ENCODE measurements around the gene TXNDC17.
"Not testable (repeated sequence)": the region's sequence is repeated elsewhere in the genome, so short reads cannot be mapped to it uniquely, and the experiment has no call there.

TXNDC17 gene

DNA sequence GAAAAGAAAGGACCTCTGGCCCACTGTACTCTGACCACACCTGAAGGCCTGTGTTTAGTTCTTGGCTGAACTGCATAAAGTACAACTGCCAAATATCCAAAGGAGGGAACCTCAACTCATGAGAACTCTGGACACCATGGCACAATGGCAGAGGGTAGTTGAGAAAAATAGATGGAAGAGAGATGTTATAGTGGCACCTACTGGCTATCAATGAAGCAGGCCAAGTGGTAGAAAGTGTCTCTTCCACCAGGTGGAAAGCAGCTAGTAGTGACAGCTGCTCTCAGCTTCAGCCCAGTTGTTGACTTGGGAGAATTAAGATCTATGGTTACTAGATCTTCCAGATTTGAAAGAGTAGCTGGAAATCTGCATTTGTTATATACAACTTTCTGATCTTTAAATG is 7.3 kb downstream of the TXNDC17 start:
- TF ChIP-seq BHLHE40 (IDR thresholded peaks at IDR 0.05; ENCODE audit: borderline replicate concordance): no peak
- TF ChIP-seq TARDBP (IDR thresholded peaks at IDR 0.05): no peak
- no peak for TF ChIP-seq CTBP1 (IDR thresholded peaks at IDR 0.05; ENCODE audit: borderline replicate concordance)
- DNase-seq (ENCODE audit: extremely low spot score): no peak
- ChIA-PET POLR2A (no interaction called here), CTCF (interaction anchor here (1.1 kb wide), 1 partner anchor 9 kb away, joined by 3 read pairs; no protein-coding TSS in a partner anchor)

DNA sequence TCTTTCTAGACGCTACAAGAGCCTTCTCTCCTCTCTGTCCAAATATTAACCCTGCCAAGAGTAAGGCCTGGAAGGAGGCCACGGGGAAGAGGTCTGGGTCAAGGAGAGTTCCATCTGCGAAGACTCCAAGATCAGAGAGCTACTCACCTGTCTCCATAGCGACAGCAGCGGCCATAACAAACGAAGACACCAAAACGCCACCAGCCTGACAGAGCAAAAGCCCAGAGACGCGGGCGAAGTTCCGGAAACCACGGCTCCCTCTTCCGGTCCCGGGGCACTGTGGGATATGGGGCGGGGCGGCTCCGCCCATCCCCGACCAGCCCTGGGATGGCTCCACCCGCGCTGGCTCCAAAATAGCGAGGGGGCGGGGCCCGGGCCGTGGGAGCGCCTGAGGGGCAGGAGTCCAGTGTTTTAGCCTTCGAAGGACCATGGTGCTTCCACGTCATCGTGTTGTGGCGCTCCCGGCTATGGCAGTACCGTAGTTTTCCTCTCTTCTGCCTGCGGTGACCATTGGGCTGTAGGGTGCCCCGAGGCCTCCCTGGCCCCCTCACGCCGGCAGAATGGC is 10.6 kb downstream of the TXNDC17 start, which contains the start of the genes C17orf100 and MED31:
Gene C17orf100 (plus strand): TSS at position 409 of the 565 bp plus-strand sequence. CDS start 152 bp downstream, at position 561.
Gene MED31 (minus strand): TSS at position 252 of the 565 bp plus-strand sequence. CDS start 77 bp downstream, at position 175.
- ChIA-PET CTCF (no interaction called here), POLR2A (interaction anchor here (1.0 to 2.4 kb wide), 4 partner anchors 10 to 384 kb away, joined by 4 to 12 read pairs (median 8); partner anchors contain the start of gene SLC16A13)
- TF ChIP-seq FOXM1 (IDR thresholded peaks at IDR 0.05; ENCODE audit: borderline replicate concordance) (no peak), ELF4 (IDR thresholded peaks at IDR 0.05) (peak; percentile 47; the same call in 1 of the 2 replicates)
- DNase-seq (ENCODE audit: extremely low spot score): peak; percentile 95

- ChIA-PET CTCF (no interaction called here), POLR2A (interaction anchor here (1.0 to 2.4 kb wide), 3 partner anchors 10 to 384 kb away, joined by 4 to 12 read pairs (median 9); partner anchors contain the start of gene SLC16A13)
- TF ChIP-seq SUZ12 (IDR thresholded peaks at IDR 0.05) (no peak), TARDBP (IDR thresholded peaks at IDR 0.05) (no peak), SP1 (IDR thresholded peaks at IDR 0.05) (no peak), L3MBTL2 (conservative IDR thresholded peaks at IDR 0.05) (peak; percentile 99)
- TF ChIP-seq, protein P1, sequence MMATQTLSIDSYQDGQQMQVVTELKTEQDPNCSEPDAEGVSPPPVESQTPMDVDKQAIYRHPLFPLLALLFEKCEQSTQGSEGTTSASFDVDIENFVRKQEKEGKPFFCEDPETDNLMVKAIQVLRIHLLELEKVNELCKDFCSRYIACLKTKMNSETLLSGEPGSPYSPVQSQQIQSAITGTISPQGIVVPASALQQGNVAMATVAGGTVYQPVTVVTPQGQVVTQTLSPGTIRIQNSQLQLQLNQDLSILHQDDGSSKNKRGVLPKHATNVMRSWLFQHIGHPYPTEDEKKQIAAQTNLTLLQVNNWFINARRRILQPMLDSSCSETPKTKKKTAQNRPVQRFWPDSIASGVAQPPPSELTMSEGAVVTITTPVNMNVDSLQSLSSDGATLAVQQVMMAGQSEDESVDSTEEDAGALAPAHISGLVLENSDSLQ (IDR thresholded peaks at IDR 0.05): peak; percentile 82
- peak; percentile 49 for DNase-seq (ENCODE audit: extremely low spot score)
Observed at GRCh38 chr17:6651919-6652452, 11.1 kb downstream of the TXNDC17 start.

DNA sequence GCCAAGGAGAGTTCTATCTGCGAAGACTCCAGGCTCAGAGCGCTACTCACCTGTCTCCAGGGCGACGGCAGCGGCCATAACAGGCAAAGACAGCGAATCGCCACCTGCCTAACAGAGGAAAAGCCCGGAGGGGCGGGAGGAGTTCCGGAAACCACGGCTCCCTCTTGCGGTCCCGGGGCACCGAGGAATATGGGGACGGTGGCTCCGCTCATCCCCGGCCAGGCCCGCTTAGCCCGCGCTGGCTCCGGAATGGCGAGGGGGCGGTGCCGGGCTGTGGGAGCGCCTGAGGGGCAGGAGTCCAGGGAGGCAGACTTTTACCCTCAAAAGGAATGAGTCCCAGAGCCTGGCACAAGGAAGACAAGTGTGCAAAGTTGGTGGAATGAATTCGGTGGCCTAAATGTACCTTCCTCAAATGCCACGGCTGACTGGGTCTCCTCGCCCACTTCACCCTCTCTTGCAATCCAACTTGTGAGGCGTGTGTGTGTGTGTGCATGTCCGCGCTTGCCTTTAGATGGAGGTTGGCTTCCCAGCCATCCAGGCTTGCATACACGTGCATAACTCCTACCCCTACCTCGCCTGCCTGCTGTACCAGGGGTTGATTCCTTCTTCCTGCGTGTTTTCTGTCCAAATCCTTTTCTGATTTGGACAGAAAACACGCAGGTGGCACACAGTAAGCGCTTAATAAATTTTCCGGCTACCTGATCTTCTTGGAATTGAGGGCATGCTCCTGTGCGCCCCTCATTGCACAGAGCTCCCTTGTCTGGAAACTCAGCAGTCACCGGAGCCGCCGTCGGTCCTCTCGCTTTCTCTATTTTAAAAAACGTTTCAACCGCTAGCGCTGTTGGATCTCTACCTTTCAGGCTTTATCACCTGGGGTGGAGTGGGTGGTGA is 14.2 kb downstream of the TXNDC17 start:
- TF ChIP-seq SP1 (IDR thresholded peaks at IDR 0.05) (no peak), SUZ12 (IDR thresholded peaks at IDR 0.05) (no peak), CTBP1 (IDR thresholded peaks at IDR 0.05; ENCODE audit: borderline replicate concordance) (no peak), LEF1 (IDR thresholded peaks at IDR 0.05; ENCODE audit: borderline replicate concordance) (no peak), ARNT (IDR thresholded peaks at IDR 0.05) (no peak), NFRKB (IDR thresholded peaks at IDR 0.05) (no peak), TARDBP (IDR thresholded peaks at IDR 0.05) (no peak), HDGF (IDR thresholded peaks at IDR 0.05; ENCODE audit: borderline replicate concordance) (no peak), BHLHE40 (IDR thresholded peaks at IDR 0.05; ENCODE audit: borderline replicate concordance) (no peak), ZNF384 (IDR thresholded peaks at IDR 0.05) (no peak), FOXA1 (IDR thresholded peaks at IDR 0.05) (no peak)
- TF ChIP-seq, protein P1 (IDR thresholded peaks at IDR 0.05): no peak
- CTCF ChIA-PET: no interaction called here
- no peak for DNase-seq (ENCODE audit: extremely low spot score)
- POLR2A ChIA-PET: interaction anchor here (2.1 kb wide), 1 partner anchor 14 kb away, joined by 8 read pairs; the partner anchor contains the start of genes KIAA0753 and TXNDC17

DNA sequence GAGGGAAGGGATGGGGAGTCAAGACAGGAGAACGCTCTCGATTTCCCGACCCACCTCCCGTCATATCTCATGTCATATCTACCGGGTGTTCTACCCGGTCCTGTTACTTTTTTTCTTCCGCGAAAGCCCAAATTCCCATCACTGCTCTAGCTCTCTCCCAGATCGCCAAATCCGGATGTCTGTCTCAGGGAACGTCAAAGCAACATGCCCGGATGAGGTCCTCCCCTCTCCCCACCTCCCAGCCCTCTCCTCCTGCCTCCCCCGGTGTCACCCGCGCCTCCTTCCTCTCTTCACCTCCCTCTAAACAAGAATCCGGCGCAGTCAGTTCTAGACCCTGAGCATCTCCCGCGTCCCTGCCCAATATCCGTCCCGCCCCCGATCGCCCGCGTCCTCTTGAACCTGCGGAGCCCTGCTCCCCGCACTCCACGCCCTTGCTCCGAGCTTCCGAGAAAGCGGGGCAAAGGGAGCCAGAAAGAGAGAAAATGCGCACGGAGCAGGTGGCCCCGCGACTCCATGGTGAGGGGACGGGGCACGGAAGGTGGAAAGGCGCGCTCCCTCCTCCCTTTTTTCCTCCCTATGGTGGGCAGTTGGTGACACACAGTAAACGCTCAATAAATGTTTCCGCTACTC is 15.0 kb downstream of the TXNDC17 start:
- POLR2A ChIA-PET; CTCF ChIA-PET; DNase-seq (ENCODE audit: extremely low spot score): not testable (repeated sequence)

- POLR2A ChIA-PET; CTCF ChIA-PET; DNase-seq (ENCODE audit: extremely low spot score): not testable (repeated sequence)
Observed at GRCh38 chr17:6656797-6657632, 16.2 kb downstream of the TXNDC17 start.
